Peyer's patch (tissue), 4 donors: ENCODE results near the gene BMPER. TPM values are rescaled to one million over a fixed set of nuclear protein-coding genes. Genes with fewer than 3 reads are reported as not detected.

Experiments
- DNase-seq, 3 donors: peaks; one replicate each; pipeline ENCODE4 v3.0.0-alpha.2; 2017 to 2019
- H3K27ac ChIP-seq, 4 donors: fragments of 200-600 bp; sonication (generic); one replicate each; pipeline ENCODE4 v1.5.1; 2016 to 2019
- H3K27me3 ChIP-seq, 2 donors: fragments of 200-600 bp; sonication (generic); one replicate each; pipeline ENCODE4 v1.5.1; 2019
- H3K36me3 ChIP-seq, 3 donors: fragments of 200-600 bp; sonication (generic); one replicate each; pipeline ENCODE4 v1.5.1; 2016 to 2019
- H3K4me1 ChIP-seq, 4 donors: fragments of 200-600 bp; sonication (generic); one replicate each; pipeline ENCODE4 v1.5.1; 2016 to 2019
- H3K4me3 ChIP-seq, 4 donors: fragments of 200-600 bp; sonication (generic); 1 replicate in 3 of 4; 2 replicates in 1 of 4; pipeline ENCODE4 v1.5.1; 2016 to 2019; ENCODE audit warnings: mild to moderate bottlenecking in 1 of 4
- H3K9me3 ChIP-seq, 4 donors: fragments of 200-600 bp; sonication (generic); one replicate each; pipeline ENCODE4 v1.5.1; 2016 to 2019; ENCODE audit warnings: mild to moderate bottlenecking in 1 of 4
- CTCF ChIP-seq, 6 experiments: fragments of 450-650 bp in 4 of 6; fragments of 200-600 bp in 2 of 6; sonication (generic) in 1 of 6; IDR thresholded peaks; one replicate each; pipeline ENCODE4 v1.5.1; 2017 to 2019; ENCODE audit warnings: antibody characterized with exemption in 6 of 6, mild to moderate bottlenecking in 3 of 6, moderate library complexity in 1 of 6
- POLR2A ChIP-seq, 2 donors: fragments of 450-650 bp; IDR thresholded peaks; one replicate each; pipeline ENCODE4 v1.5.1; 2017; ENCODE audit warnings: antibody characterized with exemption in 2 of 2, mild to moderate bottlenecking in 2 of 2, moderate library complexity in 2 of 2
- total RNA-seq, 4 donors: library from RNA; depleted of rRNA; stranded (reverse); fragments of >200 nt; gene quantifications; one replicate each; pipeline ENCODE4 v1.1.0, GENCODE V29; 2016

BMPER gene
- total RNA-seq, 4 donors from 2014 or later: 4.0 to 50.3 (median 17.6) TPM

- H3K9me3 ChIP-seq: no peaks in the 10 kb centered on the region
- H3K4me1 ChIP-seq: no peaks in the 10 kb centered on the region
- no peak overlapping the region for H3K4me3 ChIP-seq
- no peak for TF ChIP-seq POLR2A (IDR thresholded peaks at IDR 0.05)
- no peak for TF ChIP-seq CTCF (IDR thresholded peaks at IDR 0.05)
- no peak for DNase-seq
- H3K27me3 ChIP-seq: no peaks in the 10 kb centered on the region
- H3K27ac ChIP-seq: no peak overlapping the region
- H3K36me3 ChIP-seq: no peaks in the 10 kb centered on the region
Measured at GRCh38 chr7:34111031-34111430, 205.7 kb downstream of the BMPER start.

- Histone ChIP-seq H3K36me3 (no peaks in the 10 kb centered on the region), H3K9me3 (no peaks in the 10 kb centered on the region), H3K4me3 (no peak overlapping the region), H3K27ac (no peak overlapping the region), H3K27me3 (no peaks in the 10 kb centered on the region), H3K4me1 (no peaks in the 10 kb centered on the region)
- TF ChIP-seq POLR2A (IDR thresholded peaks at IDR 0.05): no peak
- no peak for TF ChIP-seq CTCF (IDR thresholded peaks at IDR 0.05)
- no peak for DNase-seq
Measured at GRCh38 chr7:34115503-34115902, 210.2 kb downstream of the BMPER start.

GRCh38 chr7:34117573-34117972 lies 212.2 kb downstream of the BMPER start:
- no peaks in the 10 kb centered on the region for H3K27me3 ChIP-seq
- no peak for DNase-seq
- H3K4me1 ChIP-seq: no peaks in the 10 kb centered on the region
- H3K9me3 ChIP-seq: no peaks in the 10 kb centered on the region
- H3K27ac ChIP-seq: no peak overlapping the region
- no peak for TF ChIP-seq CTCF (IDR thresholded peaks at IDR 0.05)
- TF ChIP-seq POLR2A (IDR thresholded peaks at IDR 0.05): no peak
- no peak overlapping the region for H3K4me3 ChIP-seq
- no peaks in the 10 kb centered on the region for H3K36me3 ChIP-seq

GRCh38 chr7:34121366-34121765 lies 216.0 kb downstream of the BMPER start:
- Histone ChIP-seq H3K27me3 (no peaks in the 10 kb centered on the region), H3K4me3 (no peak overlapping the region), H3K36me3 (no peaks in the 10 kb centered on the region), H3K9me3 (peaks cover 0 to 9% (median 2%) of the 10 kb centered on the region in 4 donors), H3K4me1 (no peaks in the 10 kb centered on the region), H3K27ac (no peak overlapping the region)
- TF ChIP-seq POLR2A (IDR thresholded peaks at IDR 0.05): no peak
- no peak for TF ChIP-seq CTCF (IDR thresholded peaks at IDR 0.05)
- no peak for DNase-seq

GRCh38 chr7:34123316-34123715 lies 218.0 kb downstream of the BMPER start:
- H3K36me3 ChIP-seq: no peaks in the 10 kb centered on the region
- H3K4me3 ChIP-seq: no peak overlapping the region
- H3K27me3 ChIP-seq: no peaks in the 10 kb centered on the region
- no peak for DNase-seq
- no peak overlapping the region for H3K27ac ChIP-seq
- H3K4me1 ChIP-seq: no peaks in the 10 kb centered on the region
- TF ChIP-seq CTCF (IDR thresholded peaks at IDR 0.05) (no peak), POLR2A (IDR thresholded peaks at IDR 0.05) (no peak)
- peaks cover 0 to 9% (median 2%) of the 10 kb centered on the region in 4 donors for H3K9me3 ChIP-seq

GRCh38 chr7:34124765-34125164 lies 219.4 kb downstream of the BMPER start:
- H3K9me3 ChIP-seq: peaks cover 0 to 9% (median 2%) of the 10 kb centered on the region in 4 donors
- TF ChIP-seq CTCF (IDR thresholded peaks at IDR 0.05): no peak
- TF ChIP-seq POLR2A (IDR thresholded peaks at IDR 0.05): no peak
- no peak overlapping the region for H3K27ac ChIP-seq
- H3K4me1 ChIP-seq: no peaks in the 10 kb centered on the region
- no peak for DNase-seq
- H3K4me3 ChIP-seq: no peak overlapping the region
- no peaks in the 10 kb centered on the region for H3K27me3 ChIP-seq
- no peaks in the 10 kb centered on the region for H3K36me3 ChIP-seq
